ENCODE results near the gene SUCLG2. TPM values are rescaled to one million over a fixed set of nuclear protein-coding genes. Genes with fewer than 3 reads are reported as not detected.

Gene SUCLG2
- polyA plus RNA-seq, 1 donor (not counting 4 experiments of a cell fraction or from before 2014, with no cell fraction given): 26.7 TPM

DNA sequence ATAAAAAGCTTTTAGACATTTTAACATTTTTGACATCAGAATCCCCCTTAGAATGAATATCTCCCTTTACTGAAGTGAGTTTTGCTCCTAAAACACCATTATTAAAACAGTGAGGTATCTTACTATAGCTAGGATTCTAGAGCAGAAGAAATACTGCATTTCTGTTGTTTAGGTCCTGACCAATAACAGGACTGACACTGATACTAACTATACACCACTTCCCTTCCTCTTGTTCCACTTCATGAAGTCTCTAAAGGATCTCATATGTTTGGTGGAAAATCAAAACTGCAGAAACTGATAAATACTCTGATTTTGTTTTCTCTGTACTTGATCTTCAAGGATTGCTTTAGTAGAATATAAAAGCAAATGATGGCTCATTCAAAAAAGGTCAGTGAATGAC lies 230.7 kb downstream of the SUCLG2 start:
- DNase-seq (ENCODE audit: low read depth, low spot score) (no peak), FAIRE-seq (no peak)
- H3K27me3 ChIP-seq (ENCODE audit: control insufficient read depth, extremely low read depth, insufficient read depth, low read length): no peaks in the 10 kb centered on the region
- H3K4me1 ChIP-seq (ENCODE audit: control insufficient read depth, extremely low read depth, insufficient read depth, low read length): no peaks in the 10 kb centered on the region
- H3K27ac ChIP-seq (ENCODE audit: control insufficient read depth, insufficient read depth, low read length): no peak overlapping the region
- H3K79me2 ChIP-seq (ENCODE audit: control insufficient read depth, insufficient read depth, low read length): no peaks in the 10 kb centered on the region
- H3K9ac ChIP-seq (ENCODE audit: control insufficient read depth, extremely low read depth, insufficient read depth, low read length): no peak overlapping the region
- H2AFZ ChIP-seq (ENCODE audit: control insufficient read depth, low read length): no peak overlapping the region
- TF ChIP-seq CTCF (optimal IDR thresholded peaks at IDR 0.05 in 1 of 3, IDR thresholded peaks at IDR 0.05 in 1 of 3, conservative IDR thresholded peaks at IDR 0.05 in 1 of 3; ENCODE audit: extremely low read depth in 1 of 3, insufficient read depth in 2 of 3, low read length in 3 of 3) (no peak), EZH2 (IDR thresholded peaks at IDR 0.05; ENCODE audit: low read length) (no peak)
- no peaks in the 10 kb centered on the region for H4K20me1 ChIP-seq (ENCODE audit: control insufficient read depth, extremely low read depth, insufficient read depth, low read length)
- H3K4me2 ChIP-seq (ENCODE audit: control insufficient read depth, extremely low read depth, insufficient read depth, low read depth, low read length): no peak overlapping the region
- no peaks in the 10 kb centered on the region for H3K36me3 ChIP-seq (ENCODE audit: control insufficient read depth in 2 of 2, extremely low read depth in 1 of 2, insufficient read depth in 2 of 2, low read length in 2 of 2)
- dilution Hi-C loops (cut with MboI; ENCODE audit: extremely low pct_ligation_motif_present, low sequenced_read_pairs): no loop called here
- H3K9me1 ChIP-seq (ENCODE audit: control insufficient read depth, extremely low read depth, insufficient read depth, low read length): no peaks in the 10 kb centered on the region
- no peaks in the 10 kb centered on the region for H3K9me3 ChIP-seq (ENCODE audit: control insufficient read depth, low read depth, low read length)
- H3K4me3 ChIP-seq (ENCODE audit: control insufficient read depth in 2 of 3, extremely low read depth in 1 of 3, insufficient read depth in 2 of 3, low read depth in 1 of 3, low read length in 3 of 3): no peak overlapping the region

DNA sequence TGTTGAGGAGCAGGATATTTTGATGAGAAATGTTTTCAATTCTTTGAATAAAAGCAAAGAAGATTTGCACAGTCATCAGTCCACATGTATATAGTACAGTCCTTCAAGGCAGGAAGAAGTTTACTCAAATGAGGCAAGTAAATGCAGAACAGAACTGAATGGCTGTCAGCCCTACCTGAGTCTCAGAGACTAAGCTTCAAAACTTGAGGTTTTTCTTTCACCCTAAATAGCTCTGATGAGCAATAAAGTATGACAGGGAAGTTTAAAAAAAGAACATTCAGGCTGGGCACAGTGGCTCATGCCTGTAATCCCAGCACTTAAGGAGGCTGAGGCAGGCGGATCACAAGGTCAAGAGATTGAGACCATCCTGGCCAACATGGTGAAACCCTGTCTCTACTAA lies 232.5 kb downstream of the SUCLG2 start:
- Histone ChIP-seq H3K36me3 (ENCODE audit: control insufficient read depth in 2 of 2, extremely low read depth in 1 of 2, insufficient read depth in 2 of 2, low read length in 2 of 2) (no peaks in the 10 kb centered on the region), H3K27me3 (ENCODE audit: control insufficient read depth, extremely low read depth, insufficient read depth, low read length) (no peaks in the 10 kb centered on the region), H3K4me3 (ENCODE audit: control insufficient read depth in 2 of 3, extremely low read depth in 1 of 3, insufficient read depth in 2 of 3, low read depth in 1 of 3, low read length in 3 of 3) (no peak overlapping the region), H4K20me1 (ENCODE audit: control insufficient read depth, extremely low read depth, insufficient read depth, low read length) (no peaks in the 10 kb centered on the region), H3K27ac (ENCODE audit: control insufficient read depth, insufficient read depth, low read length) (no peak overlapping the region), H3K4me2 (ENCODE audit: control insufficient read depth, extremely low read depth, insufficient read depth, low read depth, low read length) (no peak overlapping the region), H3K9me3 (ENCODE audit: control insufficient read depth, low read depth, low read length) (no peaks in the 10 kb centered on the region), H3K9ac (ENCODE audit: control insufficient read depth, extremely low read depth, insufficient read depth, low read length) (no peak overlapping the region), H2AFZ (ENCODE audit: control insufficient read depth, low read length) (no peak overlapping the region), H3K4me1 (ENCODE audit: control insufficient read depth, extremely low read depth, insufficient read depth, low read length) (no peaks in the 10 kb centered on the region), H3K9me1 (ENCODE audit: control insufficient read depth, extremely low read depth, insufficient read depth, low read length) (no peaks in the 10 kb centered on the region), H3K79me2 (ENCODE audit: control insufficient read depth, insufficient read depth, low read length) (no peaks in the 10 kb centered on the region)
- DNase-seq (ENCODE audit: low read depth, low spot score): no peak
- TF ChIP-seq EZH2 (IDR thresholded peaks at IDR 0.05; ENCODE audit: low read length) (no peak), CTCF (optimal IDR thresholded peaks at IDR 0.05 in 1 of 3, IDR thresholded peaks at IDR 0.05 in 1 of 3, conservative IDR thresholded peaks at IDR 0.05 in 1 of 3; ENCODE audit: extremely low read depth in 1 of 3, insufficient read depth in 2 of 3, low read length in 3 of 3) (no peak)
- no peak for FAIRE-seq
- dilution Hi-C loops (cut with MboI; ENCODE audit: extremely low pct_ligation_motif_present, low sequenced_read_pairs): no loop called here
